B cell (primary cell): Measurements from ENCODE around the gene QKI. TPM values are rescaled to one million over a fixed set of nuclear protein-coding genes. Genes with fewer than 3 reads are reported as not detected.

Source experiments
- ATAC-seq: fragments of 200-7000 bp; cut with Tn5 transposase; one replicate; pipeline ENCODE4 v1.10.0; 2021; ENCODE audit warnings: low read depth, mild to moderate bottlenecking, moderate number of reproducible peaks, moderate library complexity
- CTCF ChIA-PET: fragments of 350-600 bp; sonication (Branson Sonifier 250); formaldehyde crosslinking; loops from one replicate; lab custom pipeline; 2021; ENCODE audit warnings: antibody characterized with exemption, inconsistent platforms; lab: Charles Lee
- POLR2A ChIA-PET: fragments of 350-600 bp; sonication (Branson Sonifier 250); formaldehyde crosslinking; loops from one replicate; lab custom pipeline; 2021; ENCODE audit warnings: antibody characterized with exemption; lab: Charles Lee
- DNase-seq: peaks from one replicate; pipeline ENCODE4 v3.0.0; 2013
- H2AFZ ChIP-seq: 2 replicates; pipeline ENCODE4 v1.6.1; 2012; ENCODE audit warnings: mild to moderate bottlenecking, low read depth, low read length; ENCODE audit not compliant: insufficient read depth, poor library complexity, severe bottlenecking
- H3K27ac ChIP-seq, 2 donors: 1 replicate in 1 of 2; 2 replicates in 1 of 2; pipeline ENCODE4 v1.5.1; 2012 to 2013; ENCODE audit warnings: low read length in 2 of 2, mild to moderate bottlenecking in 2 of 2, moderate library complexity in 1 of 2
- H3K27me3 ChIP-seq, 4 experiments: fragments of 200-600 bp in 1 of 4; sonication (generic) in 1 of 4; replicated peaks in 1 of 4; 1 replicate in 2 of 4; 2 replicates in 2 of 4; pipeline versions ENCODE4 v1.6.1 to v1.7.0; 2013 to 2016; ENCODE audit warnings: low read length in 3 of 4, mild to moderate bottlenecking in 2 of 4, mixed read lengths in 1 of 4, moderate library complexity in 1 of 4; ENCODE audit not compliant: insufficient read depth in 4 of 4, control insufficient read depth in 3 of 4; ENCODE audit errors: control extremely low read depth in 1 of 4
- H3K36me3 ChIP-seq, 2 experiments: replicated peaks in 1 of 2; 1 replicate in 1 of 2; 2 replicates in 1 of 2; pipeline versions ENCODE4 v1.6.1 to v1.7.1; 2013; ENCODE audit warnings: low read length in 1 of 2; ENCODE audit not compliant: insufficient read depth in 2 of 2, control insufficient read depth in 1 of 2; ENCODE audit errors: control extremely low read depth in 1 of 2, extremely low read depth in 1 of 2
- H3K4me1 ChIP-seq, 2 donors: fragments of 200-600 bp in 1 of 2; sonication (generic) in 1 of 2; 1 replicate in 1 of 2; 2 replicates in 1 of 2; pipeline versions ENCODE4 v1.5.1 to v1.6.1; 2013 to 2017; ENCODE audit warnings: low read length in 2 of 2; ENCODE audit not compliant: control insufficient read depth in 2 of 2, insufficient read depth in 2 of 2
- H3K4me2 ChIP-seq: replicated peaks from 2 replicates; pipeline ENCODE3; 2012; ENCODE audit warnings: mild to moderate bottlenecking, low read depth, low read length; ENCODE audit not compliant: poor library complexity, severe bottlenecking
- H3K4me3 ChIP-seq, 5 experiments: fragments of 200-600 bp in 1 of 5; sonication (generic) in 1 of 5; 1 replicate in 3 of 5; 2 replicates in 2 of 5; pipeline versions ENCODE4 v1.5.1 to v1.7.0; 2011 to 2016; ENCODE audit warnings: low read length in 4 of 5, mild to moderate bottlenecking in 4 of 5, low read depth in 2 of 5, control low read depth in 1 of 5, moderate library complexity in 1 of 5; ENCODE audit not compliant: insufficient read depth in 1 of 5; ENCODE audit errors: control extremely low read depth in 1 of 5, extremely low read depth in 1 of 5
- H3K79me2 ChIP-seq: fragments of 200-600 bp; sonication (generic); one replicate; pipeline ENCODE4 v1.6.0; 2016; ENCODE audit warnings: low read length; ENCODE audit not compliant: control insufficient read depth, insufficient read depth
- H3K9ac ChIP-seq: fragments of 200-600 bp; sonication (generic); 2 replicates; pipeline ENCODE4 v1.6.1; 2017; ENCODE audit warnings: mild to moderate bottlenecking, low read length, moderate library complexity
- H3K9me3 ChIP-seq, 3 donors: one replicate each; pipeline versions ENCODE4 v1.6.1 to v1.7.1; 2013; ENCODE audit warnings: low read length in 2 of 3; ENCODE audit not compliant: control insufficient read depth in 2 of 3, insufficient read depth in 1 of 3; ENCODE audit errors: control extremely low read depth in 1 of 3
- H4K20me1 ChIP-seq: 2 replicates; pipeline ENCODE4 v1.6.0; 2012; ENCODE audit warnings: mild to moderate bottlenecking, low read length; ENCODE audit not compliant: insufficient read depth, control insufficient read depth, poor library complexity, severe bottlenecking
- H3K27ac Mint-ChIP-seq: one replicate; pipeline ENCODE4 v1.8.0; 2021; ENCODE audit warnings: mixed read lengths
- H3K27me3 Mint-ChIP-seq: one replicate; pipeline ENCODE4 v1.8.0; 2021; ENCODE audit warnings: mixed read lengths
- H3K4me1 Mint-ChIP-seq: one replicate; pipeline ENCODE4 v1.8.0; 2021; ENCODE audit warnings: mixed read lengths
- H3K4me3 Mint-ChIP-seq: one replicate; pipeline ENCODE4 v1.8.0; 2021; ENCODE audit warnings: mixed read lengths
- H3K9me3 Mint-ChIP-seq: one replicate; pipeline ENCODE4 v1.8.0; 2022; ENCODE audit warnings: mixed read lengths; ENCODE audit not compliant: insufficient read depth
- EZH2 ChIP-seq: IDR thresholded peaks from 2 replicates; pipeline ENCODE4 v1.6.1; 2012; ENCODE audit warnings: borderline replicate concordance, low read depth, mild to moderate bottlenecking, moderate library complexity, low read length; ENCODE audit not compliant: insufficient read depth, poor library complexity, severe bottlenecking
- WGBS: methylation state at CpG from one replicate; pipeline ENCODE4 v1.1.5; 2013; ENCODE audit warnings: missing lambda C conversion rate; ENCODE audit not compliant: insufficient coverage; 5-methylcytosine and 5-hydroxymethylcytosine counted together
- intact Hi-C: fragments of 100-400 bp; cut with micrococcal nuclease; formaldehyde crosslinking; loops from one replicate; pipeline ENCODE4 v1.10.0; 2022
- polyA plus RNA-seq: library from polyadenylated mRNA; depleted of rRNA; stranded (reverse); fragments of >200 nt; gene quantifications from 2 replicates; pipeline ENCODE4 v1.2.3, GENCODE V29; 2012
- total RNA-seq, 2 donors: library from RNA; stranded (reverse); fragments of 120-200 nt in 1 of 2; gene quantifications; 1 replicate in 1 of 2; 2 replicates in 1 of 2; pipeline versions ENCODE4 v1.2.3 to v1.2.4, GENCODE V29; 2013 to 2022
- TF ChIP-seq, protein P1 (sequence below): fragments of 200-600 bp; IDR thresholded peaks from one replicate; pipeline ENCODE4 v1.8.0; 2022; ENCODE audit warnings: antibody characterized with exemption, mild to moderate bottlenecking

QKI gene
- total and polyA plus RNA-seq, 2 donors (not counting 1 experiment from before 2014, with no cell fraction given) = 38.8 to 79.5 TPM

DNA sequence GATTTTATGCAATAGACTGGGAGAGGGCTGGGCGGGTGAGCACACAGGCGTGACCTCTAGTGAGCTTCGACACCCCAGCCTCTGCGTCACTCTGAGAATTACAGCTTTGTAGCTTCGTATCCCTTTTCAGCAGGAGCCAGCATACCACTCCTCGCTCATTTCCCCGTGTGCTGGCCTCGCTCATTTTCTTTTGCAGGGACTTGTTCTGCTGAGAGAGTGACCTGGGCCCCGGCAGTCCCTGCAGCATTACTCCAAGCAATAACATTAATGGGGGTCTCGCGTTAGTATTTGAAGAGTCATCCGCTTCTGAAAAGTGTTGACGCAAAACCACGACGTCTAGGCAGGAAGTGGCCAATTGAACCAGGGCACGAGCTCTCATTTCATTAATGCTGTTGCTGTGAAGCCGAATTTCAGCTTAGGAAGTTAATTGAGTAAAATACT lies 193.7 kb downstream of the QKI start:
- no peaks in the 10 kb centered on the region for H4K20me1 ChIP-seq
- H3K9me3 ChIP-seq = peaks cover 0 to 16% (median 7%) of the 10 kb centered on the region in 3 donors
- no peak overlapping the region for H3K9ac ChIP-seq
- H3K4me1 ChIP-seq = no peaks in the 10 kb centered on the region
- no peaks in the 10 kb centered on the region for H3K27me3 Mint-ChIP-seq
- peaks cover 8% of the 10 kb centered on the region for H3K9me3 Mint-ChIP-seq
- POLR2A ChIA-PET = no interaction called here
- TF ChIP-seq, protein P1, sequence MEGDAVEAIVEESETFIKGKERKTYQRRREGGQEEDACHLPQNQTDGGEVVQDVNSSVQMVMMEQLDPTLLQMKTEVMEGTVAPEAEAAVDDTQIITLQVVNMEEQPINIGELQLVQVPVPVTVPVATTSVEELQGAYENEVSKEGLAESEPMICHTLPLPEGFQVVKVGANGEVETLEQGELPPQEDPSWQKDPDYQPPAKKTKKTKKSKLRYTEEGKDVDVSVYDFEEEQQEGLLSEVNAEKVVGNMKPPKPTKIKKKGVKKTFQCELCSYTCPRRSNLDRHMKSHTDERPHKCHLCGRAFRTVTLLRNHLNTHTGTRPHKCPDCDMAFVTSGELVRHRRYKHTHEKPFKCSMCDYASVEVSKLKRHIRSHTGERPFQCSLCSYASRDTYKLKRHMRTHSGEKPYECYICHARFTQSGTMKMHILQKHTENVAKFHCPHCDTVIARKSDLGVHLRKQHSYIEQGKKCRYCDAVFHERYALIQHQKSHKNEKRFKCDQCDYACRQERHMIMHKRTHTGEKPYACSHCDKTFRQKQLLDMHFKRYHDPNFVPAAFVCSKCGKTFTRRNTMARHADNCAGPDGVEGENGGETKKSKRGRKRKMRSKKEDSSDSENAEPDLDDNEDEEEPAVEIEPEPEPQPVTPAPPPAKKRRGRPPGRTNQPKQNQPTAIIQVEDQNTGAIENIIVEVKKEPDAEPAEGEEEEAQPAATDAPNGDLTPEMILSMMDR = no peak
- no peak for TF ChIP-seq EZH2
- no peak for ATAC-seq
- peaks cover 8% of the 10 kb centered on the region for H3K4me1 Mint-ChIP-seq
- no peak overlapping the region for H3K4me3 ChIP-seq
- CTCF ChIA-PET = interaction anchor here (1.0 kb wide), 1 partner anchor 99 kb away, joined by 3 read pairs; no protein-coding TSS in a partner anchor
- WGBS = 43% methylated on average over 16 of the region's 17 CpGs
- intact Hi-C loops = no loop called here
- no peak overlapping the region for H3K27ac ChIP-seq
- no peak for DNase-seq
- H2AFZ ChIP-seq = peak overlapping the region; percentile 9
- H3K36me3 ChIP-seq = no peaks in the 10 kb centered on the region
- H3K4me3 Mint-ChIP-seq = no peak overlapping the region
- no peak overlapping the region for H3K27ac Mint-ChIP-seq
- H3K79me2 ChIP-seq = no peaks in the 10 kb centered on the region
- no peak overlapping the region for H3K4me2 ChIP-seq
- H3K27me3 ChIP-seq = peaks cover 0 to 4% (median 0%) of the 10 kb centered on the region in 4 experiments

DNA sequence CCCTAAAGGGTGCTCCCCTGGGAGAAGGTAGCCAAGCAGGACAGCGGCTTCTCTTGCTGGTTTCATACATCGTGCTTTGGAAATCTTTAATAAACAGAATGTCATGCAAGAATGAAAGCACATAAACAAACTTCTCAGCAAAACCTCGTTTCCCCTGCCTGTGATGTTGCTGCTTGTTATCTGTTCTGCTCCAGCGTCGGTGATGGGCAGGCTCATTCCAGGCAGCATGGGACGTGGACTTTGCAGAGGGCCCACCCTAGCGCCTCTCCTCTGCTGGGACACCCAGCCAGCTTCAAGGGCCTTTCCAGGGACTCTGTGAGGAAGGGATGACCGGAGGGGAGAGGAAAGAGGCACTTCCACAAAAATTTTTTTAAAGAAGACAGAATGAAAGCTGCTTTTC lies 197.7 kb downstream of the QKI start:
- ATAC-seq (no peak), DNase-seq (no peak)
- Histone ChIP-seq H3K79me2 (no peaks in the 10 kb centered on the region), H3K36me3 (no peaks in the 10 kb centered on the region), H2AFZ (no peak overlapping the region), H3K4me2 (no peak overlapping the region), H3K9me3 (no peaks in the 10 kb centered on the region), H3K9ac (no peak overlapping the region), H3K4me1 (no peaks in the 10 kb centered on the region), H4K20me1 (no peaks in the 10 kb centered on the region), H3K27me3 (peaks cover 0 to 4% (median 0%) of the 10 kb centered on the region in 4 experiments), H3K27ac (no peak overlapping the region), H3K4me3 (no peak overlapping the region)
- no peak overlapping the region for H3K27ac Mint-ChIP-seq
- H3K4me3 Mint-ChIP-seq = no peak overlapping the region
- H3K27me3 Mint-ChIP-seq = no peaks in the 10 kb centered on the region
- intact Hi-C loops = no loop called here
- no peaks in the 10 kb centered on the region for H3K9me3 Mint-ChIP-seq
- ChIA-PET CTCF (no interaction called here), POLR2A (no interaction called here)
- peaks cover 8% of the 10 kb centered on the region for H3K4me1 Mint-ChIP-seq
- TF ChIP-seq, protein P1 = no peak
- no peak for TF ChIP-seq EZH2
- 89% methylated on average over 7 of the region's 8 CpGs for WGBS
